ENCODE measurements around the gene FJX1.

The FJX1 gene

GRCh38 chr11:35632301-35632700, 14.0 kb downstream of the FJX1 start:
- Histone ChIP-seq H3K4me3 (ENCODE audit: extremely low read depth, insufficient read depth, low read length, poor library complexity, severe bottlenecking) (no peak overlapping the region), H3K27ac (ENCODE audit: low read depth, low read length, severe bottlenecking) (no peak overlapping the region), H3K4me1 (ENCODE audit: control insufficient read depth, insufficient read depth, low read length, poor library complexity, severe bottlenecking) (no peaks in the 10 kb centered on the region), H3K36me3 (ENCODE audit: control insufficient read depth, insufficient read depth, low read length) (no peaks in the 10 kb centered on the region), H3K9me3 (ENCODE audit: control insufficient read depth, low read length) (no peaks in the 10 kb centered on the region)
- no CpG with 5 or more reads among the region's 1 CpG for WGBS, 2 experiments (ENCODE audit: insufficient coverage in 2 of 2)

GRCh38 chr11:35633827-35634423, 15.7 kb downstream of the FJX1 start:
- Histone ChIP-seq H3K4me3 (ENCODE audit: extremely low read depth, insufficient read depth, low read length, poor library complexity, severe bottlenecking) (no peak overlapping the region), H3K9me3 (ENCODE audit: control insufficient read depth, low read length) (no peaks in the 10 kb centered on the region), H3K27ac (ENCODE audit: low read depth, low read length, severe bottlenecking) (no peak overlapping the region), H3K4me1 (ENCODE audit: control insufficient read depth, insufficient read depth, low read length, poor library complexity, severe bottlenecking) (no peaks in the 10 kb centered on the region), H3K36me3 (ENCODE audit: control insufficient read depth, insufficient read depth, low read length) (no peaks in the 10 kb centered on the region)
- WGBS, 2 experiments (ENCODE audit: insufficient coverage in 2 of 2), result 98 to 100% methylated on average over 1 to 4 of the region's 4 CpGs

GRCh38 chr11:35635933-35636332, 17.7 kb downstream of the FJX1 start:
- Histone ChIP-seq H3K36me3 (ENCODE audit: control insufficient read depth, insufficient read depth, low read length) (no peaks in the 10 kb centered on the region), H3K27ac (ENCODE audit: low read depth, low read length, severe bottlenecking) (no peak overlapping the region), H3K4me1 (ENCODE audit: control insufficient read depth, insufficient read depth, low read length, poor library complexity, severe bottlenecking) (no peaks in the 10 kb centered on the region), H3K9me3 (ENCODE audit: control insufficient read depth, low read length) (no peaks in the 10 kb centered on the region), H3K4me3 (ENCODE audit: extremely low read depth, insufficient read depth, low read length, poor library complexity, severe bottlenecking) (no peak overlapping the region)
- WGBS, 2 experiments (ENCODE audit: insufficient coverage in 2 of 2), result 92 to 96% methylated on average over 5 of the region's 6 CpGs

GRCh38 chr11:35639591-35640179, 21.4 kb downstream of the FJX1 start:
- WGBS, 2 experiments (ENCODE audit: insufficient coverage in 2 of 2), result 71 to 79% methylated on average over 6 of the region's 9 CpGs
- H3K36me3 ChIP-seq (ENCODE audit: control insufficient read depth, insufficient read depth, low read length), result no peaks in the 10 kb centered on the region
- H3K9me3 ChIP-seq (ENCODE audit: control insufficient read depth, low read length), result no peaks in the 10 kb centered on the region
- peaks cover 10% of the 10 kb centered on the region for H3K4me1 ChIP-seq (ENCODE audit: control insufficient read depth, insufficient read depth, low read length, poor library complexity, severe bottlenecking)
- no peak overlapping the region for H3K27ac ChIP-seq (ENCODE audit: low read depth, low read length, severe bottlenecking)
- no peak overlapping the region for H3K4me3 ChIP-seq (ENCODE audit: extremely low read depth, insufficient read depth, low read length, poor library complexity, severe bottlenecking)

GRCh38 chr11:35641171-35641897, 23.1 kb downstream of the FJX1 start:
- H3K4me1 ChIP-seq (ENCODE audit: control insufficient read depth, insufficient read depth, low read length, poor library complexity, severe bottlenecking), result peaks cover 10% of the 10 kb centered on the region
- WGBS, 2 experiments (ENCODE audit: insufficient coverage in 2 of 2), result 74 to 86% methylated on average over 2 to 4 of the region's 6 CpGs
- H3K4me3 ChIP-seq (ENCODE audit: extremely low read depth, insufficient read depth, low read length, poor library complexity, severe bottlenecking), result no peak overlapping the region
- H3K9me3 ChIP-seq (ENCODE audit: control insufficient read depth, low read length), result no peaks in the 10 kb centered on the region
- H3K36me3 ChIP-seq (ENCODE audit: control insufficient read depth, insufficient read depth, low read length), result no peaks in the 10 kb centered on the region
- peak overlapping the region; percentile 68 for H3K27ac ChIP-seq (ENCODE audit: low read depth, low read length, severe bottlenecking)

DNA sequence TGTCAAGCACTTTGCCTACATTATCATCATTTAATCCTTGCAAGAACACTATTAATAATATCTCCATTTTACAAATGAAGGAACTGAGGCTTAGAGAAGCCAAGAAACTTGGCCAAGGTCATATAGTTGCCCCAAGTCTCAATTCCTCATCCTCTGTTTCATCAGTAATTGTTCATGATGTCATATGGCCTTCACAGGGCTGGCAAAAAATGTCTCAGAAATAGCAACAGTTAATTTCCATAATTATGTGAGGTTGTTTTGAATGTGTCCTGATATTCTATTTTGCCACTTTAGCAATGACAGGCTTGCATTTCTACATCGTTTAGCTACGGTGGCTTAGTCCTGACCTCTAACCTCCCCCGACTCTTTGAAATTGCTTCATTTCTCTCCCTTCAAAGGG, 23.7 kb downstream of the FJX1 start:
- Histone ChIP-seq H3K9me3 (ENCODE audit: control insufficient read depth, low read length) (no peaks in the 10 kb centered on the region), H3K4me3 (ENCODE audit: extremely low read depth, insufficient read depth, low read length, poor library complexity, severe bottlenecking) (no peak overlapping the region), H3K4me1 (ENCODE audit: control insufficient read depth, insufficient read depth, low read length, poor library complexity, severe bottlenecking) (peaks cover 10% of the 10 kb centered on the region), H3K27ac (ENCODE audit: low read depth, low read length, severe bottlenecking) (peak overlapping the region; percentile 68), H3K36me3 (ENCODE audit: control insufficient read depth, insufficient read depth, low read length) (no peaks in the 10 kb centered on the region)
- WGBS, 2 experiments (ENCODE audit: insufficient coverage in 2 of 2), result 91 to 94% methylated on average over 3 of the region's 3 CpGs

GRCh38 chr11:35647421-35648093, 29.3 kb downstream of the FJX1 start:
- H3K36me3 ChIP-seq (ENCODE audit: control insufficient read depth, insufficient read depth, low read length), result no peaks in the 10 kb centered on the region
- no peaks in the 10 kb centered on the region for H3K4me1 ChIP-seq (ENCODE audit: control insufficient read depth, insufficient read depth, low read length, poor library complexity, severe bottlenecking)
- WGBS, 2 experiments (ENCODE audit: insufficient coverage in 2 of 2), result 86 to 100% methylated on average over 2 to 4 of the region's 8 CpGs
- no peaks in the 10 kb centered on the region for H3K9me3 ChIP-seq (ENCODE audit: control insufficient read depth, low read length)
- no peak overlapping the region for H3K4me3 ChIP-seq (ENCODE audit: extremely low read depth, insufficient read depth, low read length, poor library complexity, severe bottlenecking)
- H3K27ac ChIP-seq (ENCODE audit: low read depth, low read length, severe bottlenecking), result no peak overlapping the region

- H3K4me3 ChIP-seq (ENCODE audit: extremely low read depth, insufficient read depth, low read length, poor library complexity, severe bottlenecking), result no peak overlapping the region
- H3K9me3 ChIP-seq (ENCODE audit: control insufficient read depth, low read length), result no peaks in the 10 kb centered on the region
- 80 to 100% methylated on average over 1 of the region's 1 CpG for WGBS, 2 experiments (ENCODE audit: insufficient coverage in 2 of 2)
- no peak overlapping the region for H3K27ac ChIP-seq (ENCODE audit: low read depth, low read length, severe bottlenecking)
- H3K4me1 ChIP-seq (ENCODE audit: control insufficient read depth, insufficient read depth, low read length, poor library complexity, severe bottlenecking), result peaks cover 6% of the 10 kb centered on the region
- H3K36me3 ChIP-seq (ENCODE audit: control insufficient read depth, insufficient read depth, low read length), result no peaks in the 10 kb centered on the region
These were observed 31.7 kb downstream of the FJX1 start for GRCh38 chr11:35650006-35650405.

DNA sequence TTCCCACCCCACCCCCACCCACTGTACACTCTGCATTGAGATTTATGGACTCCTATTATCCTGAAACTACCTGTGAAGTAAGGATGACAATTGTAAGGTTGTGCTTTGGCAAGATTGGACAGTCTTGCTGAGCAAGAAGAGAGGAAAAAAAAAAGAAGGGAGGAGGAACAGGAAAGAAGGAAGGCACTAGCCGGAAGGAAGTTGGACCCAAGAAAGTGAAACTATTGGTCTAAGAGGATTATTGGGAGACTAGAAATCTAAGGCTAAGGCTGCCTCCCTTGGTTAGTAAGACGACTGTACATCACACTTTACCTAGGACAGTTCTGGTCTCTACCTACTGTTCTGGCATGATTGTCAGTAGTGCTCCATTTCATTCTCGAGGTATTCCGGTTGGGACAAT, 32.2 kb downstream of the FJX1 start:
- no peak overlapping the region for H3K4me3 ChIP-seq (ENCODE audit: extremely low read depth, insufficient read depth, low read length, poor library complexity, severe bottlenecking)
- H3K4me1 ChIP-seq (ENCODE audit: control insufficient read depth, insufficient read depth, low read length, poor library complexity, severe bottlenecking), result peaks cover 6% of the 10 kb centered on the region
- no peak overlapping the region for H3K27ac ChIP-seq (ENCODE audit: low read depth, low read length, severe bottlenecking)
- H3K36me3 ChIP-seq (ENCODE audit: control insufficient read depth, insufficient read depth, low read length), result no peaks in the 10 kb centered on the region
- H3K9me3 ChIP-seq (ENCODE audit: control insufficient read depth, low read length), result no peaks in the 10 kb centered on the region
- 85 to 100% methylated on average over 2 to 3 of the region's 4 CpGs for WGBS, 2 experiments (ENCODE audit: insufficient coverage in 2 of 2)

DNA sequence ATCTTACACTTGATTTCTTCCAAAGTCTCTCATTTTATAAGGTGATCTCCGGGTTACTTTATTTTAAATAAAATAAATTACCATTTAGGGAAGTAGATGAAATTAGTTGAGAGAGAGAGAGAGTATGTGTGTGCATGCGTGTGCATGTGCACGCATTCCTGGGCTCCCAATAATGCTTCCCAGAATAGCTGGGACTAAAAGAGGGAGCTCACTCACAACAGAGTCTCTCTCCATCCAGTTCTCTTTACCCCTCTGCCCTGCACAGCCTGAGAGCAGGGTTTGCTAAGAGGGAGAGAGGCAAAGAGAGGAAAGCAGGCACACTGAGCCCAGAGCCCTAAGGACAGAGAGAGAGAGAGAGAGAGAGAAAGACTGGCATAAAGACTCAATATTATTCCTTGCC, 33.0 kb downstream of the FJX1 start:
- Histone ChIP-seq H3K4me3 (ENCODE audit: extremely low read depth, insufficient read depth, low read length, poor library complexity, severe bottlenecking) (no peak overlapping the region), H3K36me3 (ENCODE audit: control insufficient read depth, insufficient read depth, low read length) (no peaks in the 10 kb centered on the region)
- WGBS, 2 experiments (ENCODE audit: insufficient coverage in 2 of 2), result no CpG with 5 or more reads among the region's 3 CpGs

More for the DNA sequence above, 33.0 kb downstream of the FJX1 start:
- H3K9me3 ChIP-seq (ENCODE audit: control insufficient read depth, low read length), result no peaks in the 10 kb centered on the region
- H3K27ac ChIP-seq (ENCODE audit: low read depth, low read length, severe bottlenecking), result no peak overlapping the region
- peaks cover 6% of the 10 kb centered on the region for H3K4me1 ChIP-seq (ENCODE audit: control insufficient read depth, insufficient read depth, low read length, poor library complexity, severe bottlenecking)
